MG63 (cell line): ENCODE data around the gene ARHGAP29. TPM values are rescaled to one million over a fixed set of nuclear protein-coding genes. Genes with fewer than 3 reads are reported as not detected.

Experiments
- DNase-seq: peaks from one replicate; pipeline ENCODE4 v3.0.0-alpha.2; 2020
- H3K27me3 ChIP-seq: fragments of 250-450 bp; sonication (Bioruptor Pico); 2 replicates; pipeline ENCODE4 v1.5.1; 2020; ENCODE audit warnings: mild to moderate bottlenecking, moderate library complexity
- H3K36me3 ChIP-seq: fragments of 250-450 bp; sonication (Bioruptor Pico); 2 replicates; pipeline ENCODE4 v1.5.1; 2020; ENCODE audit warnings: mild to moderate bottlenecking, moderate library complexity
- H3K4me3 ChIP-seq: fragments of 250-450 bp; sonication (Bioruptor Pico); 2 replicates; pipeline ENCODE4 v1.5.1; 2020; ENCODE audit warnings: mild to moderate bottlenecking, moderate library complexity
- H3K9me3 ChIP-seq: fragments of 250-450 bp; sonication (Bioruptor Pico); 2 replicates; pipeline ENCODE4 v1.5.1; 2020; ENCODE audit warnings: mild to moderate bottlenecking, moderate library complexity
- total RNA-seq: library from RNA; depleted of rRNA; stranded (reverse); fragments of >200 nt; shearing (Covaris generic); gene quantifications from 2 replicates; pipeline ENCODE4 v1.2.3, GENCODE V29; 2014; ENCODE audit warnings: low replicate concordance; rRNA removed

ARHGAP29 gene
- total RNA-seq, 1 experiment from 2014 or later = 45.7 TPM

- H3K36me3 ChIP-seq = no peaks in the 10 kb centered on the region
- no peak for DNase-seq
- H3K27me3 ChIP-seq = no peaks in the 10 kb centered on the region
- H3K4me3 ChIP-seq = no peak overlapping the region
- H3K9me3 ChIP-seq = peaks cover 13% of the 10 kb centered on the region
Measured at GRCh38 chr1:94130851-94131595, 106.4 kb downstream of the ARHGAP29 start.

- Histone ChIP-seq H3K4me3 (no peak overlapping the region), H3K27me3 (no peaks in the 10 kb centered on the region), H3K36me3 (no peaks in the 10 kb centered on the region), H3K9me3 (no peaks in the 10 kb centered on the region)
- no peak for DNase-seq
Measured at GRCh38 chr1:94126651-94127050, 110.7 kb downstream of the ARHGAP29 start.

GRCh38 chr1:94125551-94126514 lies 111.6 kb downstream of the ARHGAP29 start:
- no peak overlapping the region for H3K4me3 ChIP-seq
- no peak for DNase-seq
- no peaks in the 10 kb centered on the region for H3K36me3 ChIP-seq
- no peaks in the 10 kb centered on the region for H3K27me3 ChIP-seq
- no peaks in the 10 kb centered on the region for H3K9me3 ChIP-seq

DNA sequence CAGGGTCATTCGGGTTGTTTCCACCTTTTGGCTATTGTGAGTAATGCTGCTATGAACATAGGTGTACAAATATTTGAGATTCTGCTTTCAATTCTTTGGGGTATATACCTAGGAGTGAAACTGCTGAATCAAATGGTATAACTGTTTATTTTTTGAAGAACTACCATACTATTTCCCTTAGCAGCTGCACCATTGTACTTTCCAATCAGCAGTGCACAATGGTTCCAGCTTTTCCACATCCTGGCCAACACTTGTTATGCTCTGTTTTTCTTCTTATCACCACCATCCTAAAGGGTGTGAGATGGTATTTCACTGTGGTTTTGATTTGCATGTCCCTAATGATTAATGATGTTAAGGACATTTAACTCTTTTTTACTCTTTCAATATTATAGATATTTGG lies 112.8 kb downstream of the ARHGAP29 start:
- Histone ChIP-seq H3K36me3 (no peaks in the 10 kb centered on the region), H3K4me3 (no peak overlapping the region), H3K27me3 (no peaks in the 10 kb centered on the region), H3K9me3 (no peaks in the 10 kb centered on the region)
- no peak for DNase-seq

GRCh38 chr1:94122201-94122970 lies 115.0 kb downstream of the ARHGAP29 start:
- H3K9me3 ChIP-seq = no peaks in the 10 kb centered on the region
- H3K4me3 ChIP-seq = no peak overlapping the region
- DNase-seq = no peak
- H3K36me3 ChIP-seq = no peaks in the 10 kb centered on the region
- no peaks in the 10 kb centered on the region for H3K27me3 ChIP-seq

Other genes starting within 250 kb of the ARHGAP29 start
- 1.7 and 4.8 TPM in 2 replicates for gene ABCA4, start 116.4 kb downstream of the ARHGAP29 start, total RNA-seq
- 39.3 and 56.5 TPM in 2 replicates for gene ABCD3, start 180.8 kb upstream of the ARHGAP29 start, total RNA-seq